Activated CD8-positive, alpha-beta T cell treated with anti-CD3 and anti-CD28 coated beads for 36 hours (primary cell): ENCODE results near the gene UBE2J1. TPM values are rescaled to one million over a fixed set of nuclear protein-coding genes. Genes with fewer than 3 reads are reported as not detected.
A peak's percentile ranks its signal among the peaks of the same experiment; 100 is the strongest.

Experiments used
- ATAC-seq: fragments of 200-7000 bp; cut with Tn5 transposase; one replicate; pipeline ENCODE4 v1.10.0; 2021; ENCODE audit warnings: mild to moderate bottlenecking, moderate library complexity
- CTCF ChIA-PET: fragments of 350-600 bp; sonication (Branson Sonifier 250); formaldehyde crosslinking; loops from one replicate; lab custom pipeline; 2021; ENCODE audit warnings: antibody characterized with exemption; lab: Charles Lee
- POLR2A ChIA-PET: fragments of 350-600 bp; sonication (Branson Sonifier 250); formaldehyde crosslinking; loops from one replicate; lab custom pipeline; 2021; ENCODE audit warnings: antibody characterized with exemption; lab: Charles Lee
- DNase-seq: peaks from one replicate; pipeline ENCODE4 v3.0.0-alpha.2; 2020
- H3K27ac Mint-ChIP-seq: one replicate; pipeline ENCODE4 v1.8.0; 2021; ENCODE audit warnings: mild to moderate bottlenecking, mixed read lengths
- H3K27me3 Mint-ChIP-seq: one replicate; pipeline ENCODE4 v1.8.0; 2021; ENCODE audit warnings: mixed read lengths
- H3K36me3 Mint-ChIP-seq: one replicate; pipeline ENCODE4 v1.8.0; 2021; ENCODE audit warnings: low read depth, mixed read lengths
- H3K4me1 Mint-ChIP-seq: one replicate; pipeline ENCODE4 v1.8.0; 2021; ENCODE audit warnings: low read depth, mixed read lengths
- H3K4me3 Mint-ChIP-seq: one replicate; pipeline ENCODE4 v1.8.0; 2021; ENCODE audit warnings: mild to moderate bottlenecking, moderate library complexity, mixed read lengths
- H3K9me3 Mint-ChIP-seq: one replicate; pipeline ENCODE4 v1.8.0; 2021; ENCODE audit warnings: mixed read lengths
- intact Hi-C: fragments of 100-400 bp; cut with micrococcal nuclease; formaldehyde crosslinking; loops from one replicate; pipeline ENCODE4 v1.10.0; 2022
- total RNA-seq, 2 experiments: library from RNA; stranded (reverse); gene quantifications; one replicate each; pipeline ENCODE4 v1.2.3, GENCODE V29; 2021
- TF ChIP-seq, protein P1 (sequence below): fragments of 200-600 bp; IDR thresholded peaks from one replicate; pipeline ENCODE4 v1.8.0; 2022; ENCODE audit warnings: antibody characterized with exemption, mild to moderate bottlenecking

The UBE2J1 gene
- total RNA-seq, 2 experiments from 2014 or later: 23.2 to 24.6 TPM

DNA sequence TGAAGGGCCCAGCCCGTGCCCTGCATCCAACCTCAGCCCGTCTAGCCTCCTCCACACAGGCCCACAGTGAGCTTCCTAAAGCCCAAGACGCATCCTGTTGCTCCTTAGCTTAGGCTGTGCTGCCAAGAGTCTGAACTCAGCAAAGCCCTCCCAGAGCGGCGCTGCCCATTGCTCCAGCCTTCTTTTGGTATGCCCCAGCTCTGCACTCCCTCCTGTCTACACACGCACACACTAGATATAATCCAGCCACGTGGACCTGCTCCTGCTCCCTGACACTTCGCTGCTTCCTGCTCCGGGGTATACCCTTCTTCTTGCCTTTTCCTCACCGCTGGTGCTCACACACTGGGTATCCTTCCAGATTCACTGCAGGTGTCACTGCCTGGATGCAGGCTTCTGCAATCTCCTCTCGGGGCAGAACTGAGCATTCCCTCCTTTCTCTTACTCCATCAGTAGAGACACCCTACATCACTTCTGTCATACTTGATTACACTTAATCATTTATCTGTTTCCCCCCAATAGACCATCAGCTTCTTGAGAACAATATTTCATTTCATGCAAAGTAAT lies 61.2 kb downstream of the UBE2J1 start:
- CTCF ChIA-PET: interaction anchor here (2.0 kb wide), 1 partner anchor 10 kb away, joined by 5 read pairs; no protein-coding TSS in a partner anchor
- Mint-ChIP-seq H3K9me3 (no peaks in the 10 kb centered on the region), H3K4me3 (no peak overlapping the region), H3K27ac (no peak overlapping the region), H3K36me3 (no peaks in the 10 kb centered on the region), H3K4me1 (peaks cover 2% of the 10 kb centered on the region), H3K27me3 (no peaks in the 10 kb centered on the region)
- ATAC-seq (no peak), DNase-seq (no peak)
- TF ChIP-seq, protein P1, sequence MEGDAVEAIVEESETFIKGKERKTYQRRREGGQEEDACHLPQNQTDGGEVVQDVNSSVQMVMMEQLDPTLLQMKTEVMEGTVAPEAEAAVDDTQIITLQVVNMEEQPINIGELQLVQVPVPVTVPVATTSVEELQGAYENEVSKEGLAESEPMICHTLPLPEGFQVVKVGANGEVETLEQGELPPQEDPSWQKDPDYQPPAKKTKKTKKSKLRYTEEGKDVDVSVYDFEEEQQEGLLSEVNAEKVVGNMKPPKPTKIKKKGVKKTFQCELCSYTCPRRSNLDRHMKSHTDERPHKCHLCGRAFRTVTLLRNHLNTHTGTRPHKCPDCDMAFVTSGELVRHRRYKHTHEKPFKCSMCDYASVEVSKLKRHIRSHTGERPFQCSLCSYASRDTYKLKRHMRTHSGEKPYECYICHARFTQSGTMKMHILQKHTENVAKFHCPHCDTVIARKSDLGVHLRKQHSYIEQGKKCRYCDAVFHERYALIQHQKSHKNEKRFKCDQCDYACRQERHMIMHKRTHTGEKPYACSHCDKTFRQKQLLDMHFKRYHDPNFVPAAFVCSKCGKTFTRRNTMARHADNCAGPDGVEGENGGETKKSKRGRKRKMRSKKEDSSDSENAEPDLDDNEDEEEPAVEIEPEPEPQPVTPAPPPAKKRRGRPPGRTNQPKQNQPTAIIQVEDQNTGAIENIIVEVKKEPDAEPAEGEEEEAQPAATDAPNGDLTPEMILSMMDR: no peak
- intact Hi-C loops: no loop called here
- POLR2A ChIA-PET: no interaction called here

DNA sequence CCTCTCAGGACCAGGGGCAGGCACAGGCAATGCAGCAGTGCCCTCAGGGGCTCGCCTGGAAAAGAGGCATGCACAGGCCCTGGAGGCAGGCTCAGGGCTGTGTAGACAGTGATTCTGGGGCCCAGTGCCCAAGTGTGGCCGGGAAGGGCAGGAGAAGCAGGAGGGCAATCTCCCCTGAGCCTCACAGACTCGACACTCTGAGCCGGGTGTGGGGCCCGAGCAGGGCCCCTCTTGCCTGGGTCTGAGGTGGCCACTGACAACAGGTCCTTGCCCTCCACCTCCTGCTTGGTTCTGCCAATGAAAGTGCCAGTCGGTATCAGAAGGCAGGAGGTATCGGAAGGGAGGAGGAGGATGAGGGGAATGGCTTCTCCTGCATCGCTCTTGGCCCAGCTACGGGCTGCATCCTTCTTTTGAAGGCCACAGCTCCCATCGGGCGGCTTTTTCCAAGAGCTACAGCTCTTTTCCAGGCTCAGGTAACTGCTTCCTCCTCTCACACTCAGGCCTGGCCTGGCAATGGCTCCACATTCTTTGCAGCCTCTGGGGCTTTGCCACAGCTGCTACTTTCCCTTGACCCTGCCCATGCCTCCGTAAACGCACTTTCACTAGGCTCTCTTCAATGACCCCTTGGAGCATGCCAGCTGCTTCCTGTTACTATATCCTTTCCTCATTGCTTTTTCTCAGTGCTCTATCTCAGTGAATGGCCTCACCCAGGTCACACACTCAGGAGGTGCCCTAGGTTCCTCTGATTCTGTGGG lies 61.9 kb downstream of the UBE2J1 start:
- TF ChIP-seq, protein P1: no peak
- H3K27me3 Mint-ChIP-seq: no peaks in the 10 kb centered on the region
- POLR2A ChIA-PET: no interaction called here
- peaks cover 2% of the 10 kb centered on the region for H3K4me1 Mint-ChIP-seq
- no peak for ATAC-seq
- no peak for DNase-seq
- H3K27ac Mint-ChIP-seq: no peak overlapping the region
- no peaks in the 10 kb centered on the region for H3K36me3 Mint-ChIP-seq
- H3K9me3 Mint-ChIP-seq: no peaks in the 10 kb centered on the region
- H3K4me3 Mint-ChIP-seq: no peak overlapping the region
- CTCF ChIA-PET: interaction anchor here (2.0 kb wide), 1 partner anchor 9 kb away, joined by 5 read pairs; no protein-coding TSS in a partner anchor
- intact Hi-C loops: no loop called here

DNA sequence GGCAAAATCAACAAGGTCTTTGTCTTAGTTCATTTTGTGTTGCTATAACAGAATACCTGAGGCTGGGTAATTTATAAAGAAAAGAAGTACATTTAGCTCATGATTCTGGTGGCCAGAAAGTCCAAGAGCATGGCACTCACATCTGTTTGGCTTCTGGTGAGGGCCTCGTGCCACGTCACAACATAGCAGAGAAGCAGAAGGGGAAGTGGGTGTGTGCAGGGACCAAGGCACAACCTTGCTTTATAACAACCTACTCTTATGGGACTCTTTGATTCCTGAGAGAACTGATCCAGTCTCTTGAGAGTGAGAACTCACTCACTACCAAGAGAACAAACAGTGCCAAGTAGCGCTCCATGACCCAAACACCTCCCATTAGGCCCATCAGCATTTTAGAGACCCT lies 62.8 kb downstream of the UBE2J1 start:
- CTCF ChIA-PET: interaction anchor here (0.7 kb wide), 1 partner anchor 18 kb away, joined by 3 read pairs; no protein-coding TSS in a partner anchor
- Mint-ChIP-seq H3K36me3 (no peaks in the 10 kb centered on the region), H3K4me1 (peaks cover 2% of the 10 kb centered on the region), H3K4me3 (no peak overlapping the region), H3K27me3 (no peaks in the 10 kb centered on the region), H3K27ac (no peak overlapping the region), H3K9me3 (no peaks in the 10 kb centered on the region)
- DNase-seq (no peak), ATAC-seq (no peak)
- TF ChIP-seq, protein P1: no peak
- POLR2A ChIA-PET: interaction anchor here (1.1 kb wide), 1 partner anchor 9 kb away, joined by 3 read pairs; no protein-coding TSS in a partner anchor
- intact Hi-C loops: no loop called here

DNA sequence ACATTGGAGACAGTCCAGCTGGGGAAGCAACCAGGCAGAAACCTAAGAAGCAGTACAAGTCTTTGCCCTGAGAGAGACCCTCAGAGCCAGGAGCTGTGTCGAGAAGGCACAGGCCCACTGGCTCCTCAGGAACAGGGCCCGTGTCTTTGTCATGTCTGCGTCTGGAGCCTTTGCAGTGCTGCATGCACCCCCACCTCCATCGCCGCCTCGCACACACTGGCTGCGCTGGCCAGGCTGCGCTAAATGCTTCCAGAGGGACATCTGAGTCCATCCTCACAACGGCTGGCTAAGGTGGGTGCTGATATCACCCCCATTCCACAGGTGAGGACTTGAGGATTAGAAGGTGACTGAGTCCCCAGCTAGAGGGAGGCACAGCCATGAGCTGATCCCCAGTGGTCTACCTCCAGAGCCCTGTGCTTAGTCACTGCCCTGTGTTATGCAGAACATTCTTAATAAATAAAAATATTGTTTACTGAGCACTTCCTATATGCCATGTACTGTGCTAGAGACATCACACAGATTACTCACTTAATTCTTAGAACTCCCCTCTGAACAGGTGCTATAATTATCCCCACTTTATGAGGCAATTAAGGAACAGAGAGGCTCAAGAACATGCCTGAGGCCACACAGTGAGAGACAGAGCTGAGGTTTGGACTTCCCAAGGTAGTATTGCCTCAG lies 65.0 kb downstream of the UBE2J1 start:
- Mint-ChIP-seq H3K36me3 (no peaks in the 10 kb centered on the region), H3K4me1 (peaks cover 2% of the 10 kb centered on the region), H3K4me3 (no peak overlapping the region), H3K27ac (no peak overlapping the region), H3K27me3 (no peaks in the 10 kb centered on the region), H3K9me3 (no peaks in the 10 kb centered on the region)
- intact Hi-C loops: no loop called here
- ChIA-PET POLR2A (interaction anchor here (1.0 kb wide), 1 partner anchor 12 kb away, joined by 3 read pairs; no protein-coding TSS in a partner anchor), CTCF (no interaction called here)
- peak; percentile 70 for ATAC-seq
- no peak for DNase-seq
- TF ChIP-seq, protein P1: no peak
